Measurements from ENCODE around the gene TBC1D16.

GRCh38 chr17:80055597-80055996 is 19.9 kb upstream of the TBC1D16 start:
- no peak for TF ChIP-seq POLR2A (IDR thresholded peaks at IDR 0.05)
- TF ChIP-seq, protein P1, sequence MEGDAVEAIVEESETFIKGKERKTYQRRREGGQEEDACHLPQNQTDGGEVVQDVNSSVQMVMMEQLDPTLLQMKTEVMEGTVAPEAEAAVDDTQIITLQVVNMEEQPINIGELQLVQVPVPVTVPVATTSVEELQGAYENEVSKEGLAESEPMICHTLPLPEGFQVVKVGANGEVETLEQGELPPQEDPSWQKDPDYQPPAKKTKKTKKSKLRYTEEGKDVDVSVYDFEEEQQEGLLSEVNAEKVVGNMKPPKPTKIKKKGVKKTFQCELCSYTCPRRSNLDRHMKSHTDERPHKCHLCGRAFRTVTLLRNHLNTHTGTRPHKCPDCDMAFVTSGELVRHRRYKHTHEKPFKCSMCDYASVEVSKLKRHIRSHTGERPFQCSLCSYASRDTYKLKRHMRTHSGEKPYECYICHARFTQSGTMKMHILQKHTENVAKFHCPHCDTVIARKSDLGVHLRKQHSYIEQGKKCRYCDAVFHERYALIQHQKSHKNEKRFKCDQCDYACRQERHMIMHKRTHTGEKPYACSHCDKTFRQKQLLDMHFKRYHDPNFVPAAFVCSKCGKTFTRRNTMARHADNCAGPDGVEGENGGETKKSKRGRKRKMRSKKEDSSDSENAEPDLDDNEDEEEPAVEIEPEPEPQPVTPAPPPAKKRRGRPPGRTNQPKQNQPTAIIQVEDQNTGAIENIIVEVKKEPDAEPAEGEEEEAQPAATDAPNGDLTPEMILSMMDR (IDR thresholded peaks at IDR 0.05): no peak

Data from Peyer's patch (tissue), 4 donors.